ENCODE data around the gene RBM15.

The RBM15 gene

GRCh38 chr1:110312188-110313121 lies 26.7 kb upstream of the RBM15 start:
- no peak overlapping the region for H3K4me2 ChIP-seq (ENCODE audit: insufficient read depth, low read length)
- H3K9ac ChIP-seq (ENCODE audit: low read depth, low read length): no peak overlapping the region
- DNase-seq: peak; percentile 69
- no peaks in the 10 kb centered on the region for H3K79me2 ChIP-seq (ENCODE audit: insufficient read depth, low read length)
- no peaks in the 10 kb centered on the region for H3K4me1 ChIP-seq (ENCODE audit: insufficient read depth, low read length)
- H3K27ac ChIP-seq (ENCODE audit: low read length): no peak overlapping the region
- peaks cover 6% of the 10 kb centered on the region for H3K27me3 ChIP-seq (ENCODE audit: insufficient read depth, low read length, poor library complexity)
- no peak overlapping the region for H2AFZ ChIP-seq (ENCODE audit: low read depth, low read length)
- no peak overlapping the region for H3K4me3 ChIP-seq (ENCODE audit: low read depth in 1 of 2, low read length in 2 of 2)
- peak; percentile 93 for TF ChIP-seq CTCF (IDR thresholded peaks at IDR 0.05; ENCODE audit: borderline replicate concordance, extremely low read depth, low read length, poor library complexity, severe bottlenecking)
- no peak for TF ChIP-seq EZH2 (IDR thresholded peaks at IDR 0.05; ENCODE audit: borderline replicate concordance, low read depth, low read length, severe bottlenecking)
- no peaks in the 10 kb centered on the region for H3K9me3 ChIP-seq (ENCODE audit: insufficient read depth, low read length, severe bottlenecking)
- no peaks in the 10 kb centered on the region for H3K36me3 ChIP-seq (ENCODE audit: insufficient read depth, low read length)
- ATAC-seq (ENCODE audit: insufficient read depth, low read depth): peak; percentile 98
- no peaks in the 10 kb centered on the region for H4K20me1 ChIP-seq (ENCODE audit: insufficient read depth, low read length)

DNA sequence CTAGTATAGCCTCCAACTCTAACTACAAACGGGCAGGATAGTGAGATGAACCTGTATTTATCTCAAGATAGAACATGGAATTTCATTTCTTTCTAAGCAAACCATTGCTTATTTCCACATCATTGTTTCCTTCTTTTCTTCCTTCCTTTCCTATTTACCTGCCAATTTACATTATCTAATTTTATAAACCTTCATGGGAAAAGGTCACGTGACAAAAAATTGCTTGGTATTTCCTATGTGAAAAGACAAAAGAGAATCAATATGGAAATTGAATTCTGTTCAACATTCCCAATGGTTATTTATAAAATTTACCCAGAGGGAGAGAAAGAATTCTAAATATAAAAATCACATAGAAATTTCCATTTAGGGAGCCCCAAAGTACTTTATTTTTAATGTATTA lies 22.4 kb upstream of the RBM15 start:
- Histone ChIP-seq H3K27me3 (ENCODE audit: insufficient read depth, low read length, poor library complexity) (no peaks in the 10 kb centered on the region), H3K4me3 (ENCODE audit: low read depth in 1 of 2, low read length in 2 of 2) (no peak overlapping the region), H3K9me3 (ENCODE audit: insufficient read depth, low read length, severe bottlenecking) (no peaks in the 10 kb centered on the region), H3K27ac (ENCODE audit: low read length) (no peak overlapping the region), H3K9ac (ENCODE audit: low read depth, low read length) (no peak overlapping the region), H3K79me2 (ENCODE audit: insufficient read depth, low read length) (no peaks in the 10 kb centered on the region), H3K4me2 (ENCODE audit: insufficient read depth, low read length) (no peak overlapping the region), H3K36me3 (ENCODE audit: insufficient read depth, low read length) (no peaks in the 10 kb centered on the region), H4K20me1 (ENCODE audit: insufficient read depth, low read length) (no peaks in the 10 kb centered on the region), H2AFZ (ENCODE audit: low read depth, low read length) (no peak overlapping the region), H3K4me1 (ENCODE audit: insufficient read depth, low read length) (no peaks in the 10 kb centered on the region)
- ATAC-seq (ENCODE audit: insufficient read depth, low read depth): no peak
- TF ChIP-seq CTCF (IDR thresholded peaks at IDR 0.05; ENCODE audit: borderline replicate concordance, extremely low read depth, low read length, poor library complexity, severe bottlenecking): no peak
- TF ChIP-seq EZH2 (IDR thresholded peaks at IDR 0.05; ENCODE audit: borderline replicate concordance, low read depth, low read length, severe bottlenecking): no peak
- no peak for DNase-seq

DNA sequence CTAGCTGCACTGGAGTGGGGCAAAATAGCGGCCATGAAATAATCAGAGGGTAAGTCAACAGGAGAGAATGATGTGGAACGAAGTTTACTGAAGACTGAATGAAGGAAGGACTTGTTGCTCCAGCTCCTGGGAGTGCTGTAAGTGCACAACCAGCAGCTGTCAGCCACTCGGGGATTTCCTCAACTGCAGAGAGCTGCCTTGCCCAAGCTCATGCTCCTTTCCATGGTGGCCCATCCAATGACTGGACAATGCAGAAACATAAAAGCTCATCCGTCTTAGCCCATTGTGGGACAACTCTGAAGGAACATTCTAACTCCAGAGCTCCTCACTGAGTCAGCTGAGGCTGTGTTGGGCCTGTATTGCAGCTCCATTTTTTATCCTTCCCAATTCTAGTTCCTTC lies 21.1 kb upstream of the RBM15 start:
- H3K4me2 ChIP-seq (ENCODE audit: insufficient read depth, low read length): no peak overlapping the region
- H3K27me3 ChIP-seq (ENCODE audit: insufficient read depth, low read length, poor library complexity): no peaks in the 10 kb centered on the region
- TF ChIP-seq CTCF (IDR thresholded peaks at IDR 0.05; ENCODE audit: borderline replicate concordance, extremely low read depth, low read length, poor library complexity, severe bottlenecking) (no peak), EZH2 (IDR thresholded peaks at IDR 0.05; ENCODE audit: borderline replicate concordance, low read depth, low read length, severe bottlenecking) (no peak)
- H3K9me3 ChIP-seq (ENCODE audit: insufficient read depth, low read length, severe bottlenecking): no peaks in the 10 kb centered on the region
- H3K79me2 ChIP-seq (ENCODE audit: insufficient read depth, low read length): no peaks in the 10 kb centered on the region
- H2AFZ ChIP-seq (ENCODE audit: low read depth, low read length): no peak overlapping the region
- H3K27ac ChIP-seq (ENCODE audit: low read length): no peak overlapping the region
- no peak overlapping the region for H3K9ac ChIP-seq (ENCODE audit: low read depth, low read length)
- H3K36me3 ChIP-seq (ENCODE audit: insufficient read depth, low read length): no peaks in the 10 kb centered on the region
- no peaks in the 10 kb centered on the region for H3K4me1 ChIP-seq (ENCODE audit: insufficient read depth, low read length)
- no peak for ATAC-seq (ENCODE audit: insufficient read depth, low read depth)
- no peaks in the 10 kb centered on the region for H4K20me1 ChIP-seq (ENCODE audit: insufficient read depth, low read length)
- H3K4me3 ChIP-seq (ENCODE audit: low read depth in 1 of 2, low read length in 2 of 2): no peak overlapping the region
- no peak for DNase-seq

All from DND-41 (cell line).